GM23338 (cell line): ENCODE data around the gene MBOAT1.

Experiments used
- CREB1 ChIP-seq: fragments of 250-450 bp; sonication (Bioruptor Pico); IDR thresholded peaks from 2 replicates; pipeline ENCODE4 v1.5.0; 2020; ENCODE audit warnings: low read depth, mild to moderate bottlenecking, moderate library complexity
- EZH2 ChIP-seq: fragments of 200-600 bp; sonication (generic); IDR thresholded peaks from one replicate; pipeline ENCODE4 v1.8.0; 2017; ENCODE audit warnings: antibody characterized with exemption, mild to moderate bottlenecking, low read depth; ENCODE audit not compliant: unreplicated experiment
- EZH2phosphoT487 ChIP-seq: fragments of 200-600 bp; sonication (generic); IDR thresholded peaks from one replicate; pipeline ENCODE4 v1.8.1; 2018; ENCODE audit warnings: antibody characterized with exemption; ENCODE audit not compliant: unreplicated experiment
- JUNB ChIP-seq: IDR thresholded peaks from one replicate; pipeline ENCODE4 v1.6.1; 2016; ENCODE audit warnings: antibody characterized with exemption; ENCODE audit not compliant: unreplicated experiment
- NANOG ChIP-seq: IDR thresholded peaks from 2 replicates; pipeline ENCODE4 v1.6.1; 2016; ENCODE audit warnings: antibody characterized with exemption, borderline replicate concordance
- POLR2AphosphoS5 ChIP-seq: IDR thresholded peaks from 2 replicates; pipeline ENCODE4 v1.6.1; 2016; ENCODE audit warnings: antibody characterized with exemption, low read depth
- REST ChIP-seq: IDR thresholded peaks from one replicate; pipeline ENCODE4 v1.6.1; 2018; ENCODE audit warnings: antibody characterized with exemption; ENCODE audit not compliant: unreplicated experiment
- STAT1 ChIP-seq: IDR thresholded peaks from one replicate; pipeline ENCODE4 v1.6.1; 2016; ENCODE audit warnings: antibody characterized with exemption; ENCODE audit not compliant: unreplicated experiment
- ZNF114 ChIP-seq: fragments of 250-450 bp; sonication (Bioruptor Pico); IDR thresholded peaks from 2 replicates; pipeline ENCODE4 v1.5.0; 2020; ENCODE audit warnings: mild to moderate bottlenecking, moderate library complexity
- ZNF331 ChIP-seq: fragments of 250-450 bp; sonication (Bioruptor Pico); IDR thresholded peaks from 2 replicates; pipeline ENCODE4 v1.5.0; 2020; ENCODE audit warnings: low read depth, mild to moderate bottlenecking, moderate library complexity
- TF ChIP-seq, protein P1 (sequence below), 2 experiments: fragments of 200-600 bp in 1 of 2; sonication (generic) in 1 of 2; conservative IDR thresholded peaks; 2 replicates each; pipeline versions ENCODE4 v1.5.1 to v1.6.1; 2016 to 2017; ENCODE audit warnings: antibody characterized with exemption in 2 of 2, low read depth in 2 of 2, mild to moderate bottlenecking in 2 of 2, moderate library complexity in 1 of 2
- TF ChIP-seq, protein P2 (sequence below): IDR thresholded peaks from 2 replicates; pipeline ENCODE4 v1.6.1; 2016; ENCODE audit warnings: antibody characterized with exemption
- TF ChIP-seq, protein P3 (sequence below): fragments of 250-450 bp; sonication (Bioruptor Pico); IDR thresholded peaks from 2 replicates; pipeline ENCODE4 v1.5.0; 2020; ENCODE audit warnings: mild to moderate bottlenecking, moderate library complexity

- TF ChIP-seq EZH2: no peak
- TF ChIP-seq, protein P1, sequence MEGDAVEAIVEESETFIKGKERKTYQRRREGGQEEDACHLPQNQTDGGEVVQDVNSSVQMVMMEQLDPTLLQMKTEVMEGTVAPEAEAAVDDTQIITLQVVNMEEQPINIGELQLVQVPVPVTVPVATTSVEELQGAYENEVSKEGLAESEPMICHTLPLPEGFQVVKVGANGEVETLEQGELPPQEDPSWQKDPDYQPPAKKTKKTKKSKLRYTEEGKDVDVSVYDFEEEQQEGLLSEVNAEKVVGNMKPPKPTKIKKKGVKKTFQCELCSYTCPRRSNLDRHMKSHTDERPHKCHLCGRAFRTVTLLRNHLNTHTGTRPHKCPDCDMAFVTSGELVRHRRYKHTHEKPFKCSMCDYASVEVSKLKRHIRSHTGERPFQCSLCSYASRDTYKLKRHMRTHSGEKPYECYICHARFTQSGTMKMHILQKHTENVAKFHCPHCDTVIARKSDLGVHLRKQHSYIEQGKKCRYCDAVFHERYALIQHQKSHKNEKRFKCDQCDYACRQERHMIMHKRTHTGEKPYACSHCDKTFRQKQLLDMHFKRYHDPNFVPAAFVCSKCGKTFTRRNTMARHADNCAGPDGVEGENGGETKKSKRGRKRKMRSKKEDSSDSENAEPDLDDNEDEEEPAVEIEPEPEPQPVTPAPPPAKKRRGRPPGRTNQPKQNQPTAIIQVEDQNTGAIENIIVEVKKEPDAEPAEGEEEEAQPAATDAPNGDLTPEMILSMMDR (conservative IDR thresholded peaks at IDR 0.05; ENCODE audit: low read depth in 2 of 2): no peak
- no peak for TF ChIP-seq CREB1 (CRISPR knock-in tag)
- TF ChIP-seq EZH2phosphoT487: no peak
- no peak for TF ChIP-seq POLR2AphosphoS5
- no peak for TF ChIP-seq JUNB
- TF ChIP-seq ZNF331 (CRISPR knock-in tag): no peak
- no peak for TF ChIP-seq REST
- no peak for TF ChIP-seq STAT1
- TF ChIP-seq, protein P2, sequence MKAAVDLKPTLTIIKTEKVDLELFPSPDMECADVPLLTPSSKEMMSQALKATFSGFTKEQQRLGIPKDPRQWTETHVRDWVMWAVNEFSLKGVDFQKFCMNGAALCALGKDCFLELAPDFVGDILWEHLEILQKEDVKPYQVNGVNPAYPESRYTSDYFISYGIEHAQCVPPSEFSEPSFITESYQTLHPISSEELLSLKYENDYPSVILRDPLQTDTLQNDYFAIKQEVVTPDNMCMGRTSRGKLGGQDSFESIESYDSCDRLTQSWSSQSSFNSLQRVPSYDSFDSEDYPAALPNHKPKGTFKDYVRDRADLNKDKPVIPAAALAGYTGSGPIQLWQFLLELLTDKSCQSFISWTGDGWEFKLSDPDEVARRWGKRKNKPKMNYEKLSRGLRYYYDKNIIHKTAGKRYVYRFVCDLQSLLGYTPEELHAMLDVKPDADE: no peak
- no peak for TF ChIP-seq ZNF114 (CRISPR knock-in tag)
- TF ChIP-seq NANOG: no peak
- TF ChIP-seq, protein P3, sequence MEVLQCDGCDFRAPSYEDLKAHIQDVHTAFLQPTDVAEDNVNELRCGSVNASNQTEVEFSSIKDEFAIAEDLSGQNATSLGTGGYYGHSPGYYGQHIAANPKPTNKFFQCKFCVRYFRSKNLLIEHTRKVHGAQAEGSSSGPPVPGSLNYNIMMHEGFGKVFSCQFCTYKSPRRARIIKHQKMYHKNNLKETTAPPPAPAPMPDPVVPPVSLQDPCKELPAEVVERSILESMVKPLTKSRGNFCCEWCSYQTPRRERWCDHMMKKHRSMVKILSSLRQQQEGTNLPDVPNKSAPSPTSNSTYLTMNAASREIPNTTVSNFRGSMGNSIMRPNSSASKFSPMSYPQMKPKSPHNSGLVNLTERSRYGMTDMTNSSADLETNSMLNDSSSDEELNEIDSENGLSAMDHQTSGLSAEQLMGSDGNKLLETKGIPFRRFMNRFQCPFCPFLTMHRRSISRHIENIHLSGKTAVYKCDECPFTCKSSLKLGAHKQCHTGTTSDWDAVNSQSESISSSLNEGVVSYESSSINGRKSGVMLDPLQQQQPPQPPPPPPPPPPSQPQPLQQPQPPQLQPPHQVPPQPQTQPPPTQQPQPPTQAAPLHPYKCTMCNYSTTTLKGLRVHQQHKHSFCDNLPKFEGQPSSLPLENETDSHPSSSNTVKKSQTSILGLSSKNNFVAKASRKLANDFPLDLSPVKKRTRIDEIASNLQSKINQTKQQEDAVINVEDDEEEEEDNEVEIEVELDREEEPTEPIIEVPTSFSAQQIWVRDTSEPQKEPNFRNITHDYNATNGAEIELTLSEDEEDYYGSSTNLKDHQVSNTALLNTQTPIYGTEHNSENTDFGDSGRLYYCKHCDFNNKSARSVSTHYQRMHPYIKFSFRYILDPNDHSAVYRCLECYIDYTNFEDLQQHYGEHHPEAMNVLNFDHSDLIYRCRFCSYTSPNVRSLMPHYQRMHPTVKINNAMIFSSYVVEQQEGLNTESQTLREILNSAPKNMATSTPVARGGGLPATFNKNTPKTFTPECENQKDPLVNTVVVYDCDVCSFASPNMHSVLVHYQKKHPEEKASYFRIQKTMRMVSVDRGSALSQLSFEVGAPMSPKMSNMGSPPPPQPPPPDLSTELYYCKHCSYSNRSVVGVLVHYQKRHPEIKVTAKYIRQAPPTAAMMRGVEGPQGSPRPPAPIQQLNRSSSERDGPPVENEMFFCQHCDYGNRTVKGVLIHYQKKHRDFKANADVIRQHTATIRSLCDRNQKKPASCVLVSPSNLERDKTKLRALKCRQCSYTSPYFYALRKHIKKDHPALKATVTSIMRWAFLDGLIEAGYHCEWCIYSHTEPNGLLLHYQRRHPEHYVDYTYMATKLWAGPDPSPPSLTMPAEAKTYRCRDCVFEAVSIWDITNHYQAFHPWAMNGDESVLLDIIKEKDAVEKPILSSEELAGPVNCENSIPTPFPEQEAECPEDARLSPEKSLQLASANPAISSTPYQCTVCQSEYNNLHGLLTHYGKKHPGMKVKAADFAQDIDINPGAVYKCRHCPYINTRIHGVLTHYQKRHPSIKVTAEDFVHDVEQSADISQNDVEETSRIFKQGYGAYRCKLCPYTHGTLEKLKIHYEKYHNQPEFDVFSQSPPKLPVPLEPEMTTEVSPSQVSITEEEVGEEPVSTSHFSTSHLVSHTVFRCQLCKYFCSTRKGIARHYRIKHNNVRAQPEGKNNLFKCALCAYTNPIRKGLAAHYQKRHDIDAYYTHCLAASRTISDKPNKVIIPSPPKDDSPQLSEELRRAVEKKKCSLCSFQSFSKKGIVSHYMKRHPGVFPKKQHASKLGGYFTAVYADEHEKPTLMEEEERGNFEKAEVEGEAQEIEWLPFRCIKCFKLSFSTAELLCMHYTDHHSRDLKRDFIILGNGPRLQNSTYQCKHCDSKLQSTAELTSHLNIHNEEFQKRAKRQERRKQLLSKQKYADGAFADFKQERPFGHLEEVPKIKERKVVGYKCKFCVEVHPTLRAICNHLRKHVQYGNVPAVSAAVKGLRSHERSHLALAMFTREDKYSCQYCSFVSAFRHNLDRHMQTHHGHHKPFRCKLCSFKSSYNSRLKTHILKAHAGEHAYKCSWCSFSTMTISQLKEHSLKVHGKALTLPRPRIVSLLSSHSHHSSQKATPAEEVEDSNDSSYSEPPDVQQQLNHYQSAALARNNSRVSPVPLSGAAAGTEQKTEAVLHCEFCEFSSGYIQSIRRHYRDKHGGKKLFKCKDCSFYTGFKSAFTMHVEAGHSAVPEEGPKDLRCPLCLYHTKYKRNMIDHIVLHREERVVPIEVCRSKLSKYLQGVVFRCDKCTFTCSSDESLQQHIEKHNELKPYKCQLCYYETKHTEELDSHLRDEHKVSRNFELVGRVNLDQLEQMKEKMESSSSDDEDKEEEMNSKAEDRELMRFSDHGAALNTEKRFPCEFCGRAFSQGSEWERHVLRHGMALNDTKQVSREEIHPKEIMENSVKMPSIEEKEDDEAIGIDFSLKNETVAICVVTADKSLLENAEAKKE (CRISPR knock-in tag): no peak
These were observed 18.3 kb upstream of the MBOAT1 start for GRCh38 chr6:20230401-20231119.
